Placental epithelial cell (primary cell): ENCODE results near the gene ZBED1. TPM values are rescaled to one million over a fixed set of nuclear protein-coding genes. Genes with fewer than 3 reads are reported as not detected.

Experiments
- total RNA-seq: library from RNA; depleted of rRNA; stranded (reverse); fragments of >200 nt; gene quantifications from 2 replicates; pipeline ENCODE4 v1.2.3, GENCODE V29; 2012

The ZBED1 gene
- total RNA-seq = 26.3 and 33.0 TPM in 2 replicates

GRCh38 chrX:2500803-2501558, at the start of gene ZBED1, which contains the start of gene DHRSX:
Gene ZBED1, minus strand, starts transcription at chrX:2500976. Its CDS starts 10,257 bp downstream, at chrX:2490719.
Gene DHRSX, minus strand, starts transcription at chrX:2500976. Its CDS starts 51 bp downstream, at chrX:2500925.

Other genes with a start within 250 kb of the ZBED1 start
- gene DHRSX, start within 50 bp of the ZBED1 start, total RNA-seq = 12.3 and 18.5 TPM in 2 replicates
- 309 and 442 TPM in 2 replicates for gene CD99, start 190.3 kb upstream of the ZBED1 start, total RNA-seq